CD4-positive, alpha-beta T cell (primary cell): ENCODE measurements around the gene NR0B1. TPM values are rescaled to one million over a fixed set of nuclear protein-coding genes. Genes with fewer than 3 reads are reported as not detected.

ENCODE experiments used
- ATAC-seq: fragments of 200-7000 bp; cut with Tn5 transposase; one replicate; pipeline ENCODE4 v1.10.0; 2022; ENCODE audit warnings: mild to moderate bottlenecking; ENCODE audit not compliant: poor library complexity
- CTCF ChIA-PET: fragments of 350-600 bp; sonication (Branson Sonifier 250); formaldehyde crosslinking; loops from one replicate; lab custom pipeline; 2021; ENCODE audit warnings: antibody characterized with exemption, inconsistent platforms; lab: Charles Lee
- POLR2A ChIA-PET: fragments of 350-600 bp; sonication (Branson Sonifier 250); formaldehyde crosslinking; loops from one replicate; lab custom pipeline; 2021; ENCODE audit warnings: antibody characterized with exemption, inconsistent platforms; lab: Charles Lee
- DNase-seq, 14 experiments: peaks; one replicate each; pipeline ENCODE4 v3.0.0-alpha.2; 2013 to 2020; ENCODE audit warnings: mixed read lengths in 2 of 14
- H3K27ac ChIP-seq, 2 donors: one replicate each; pipeline versions ENCODE4 v1.5.1 to v1.7.0; 2013; ENCODE audit warnings: low read length in 2 of 2, low read depth in 1 of 2, mild to moderate bottlenecking in 1 of 2
- H3K27me3 ChIP-seq, 2 experiments: 1 replicate in 1 of 2; 2 replicates in 1 of 2; pipeline versions ENCODE4 v1.6.1 to v1.7.0; 2013; ENCODE audit warnings: low read length in 2 of 2, control low read depth in 1 of 2, mild to moderate bottlenecking in 1 of 2, moderate library complexity in 1 of 2; ENCODE audit not compliant: insufficient read depth in 2 of 2, control insufficient read depth in 1 of 2
- H3K36me3 ChIP-seq: one replicate; pipeline ENCODE4 v1.6.1; 2013; ENCODE audit warnings: low read length, control low read depth; ENCODE audit not compliant: insufficient read depth
- H3K4me1 ChIP-seq: one replicate; pipeline ENCODE4 v1.6.1; 2013; ENCODE audit warnings: low read length, control low read depth; ENCODE audit not compliant: insufficient read depth
- H3K4me3 ChIP-seq: one replicate; pipeline ENCODE4 v1.5.1; 2013; ENCODE audit warnings: mild to moderate bottlenecking, low read length, moderate library complexity
- H3K9me3 ChIP-seq, 2 experiments: 1 replicate in 1 of 2; 2 replicates in 1 of 2; pipeline versions ENCODE4 v1.6.1 to v1.7.0; 2013; ENCODE audit warnings: low read length in 2 of 2, mild to moderate bottlenecking in 2 of 2, control low read depth in 1 of 2, moderate library complexity in 1 of 2; ENCODE audit not compliant: control insufficient read depth in 1 of 2, insufficient read depth in 1 of 2
- H3K27ac Mint-ChIP-seq: one replicate; pipeline ENCODE4 v1.8.0; 2020; ENCODE audit warnings: mixed read lengths
- H3K27me3 Mint-ChIP-seq: one replicate; pipeline ENCODE4 v1.8.0; 2021; ENCODE audit warnings: mixed read lengths
- H3K36me3 Mint-ChIP-seq: one replicate; pipeline ENCODE4 v1.8.0; 2021; ENCODE audit warnings: low read depth, mixed read lengths
- H3K4me1 Mint-ChIP-seq: one replicate; pipeline ENCODE4 v1.8.0; 2021; ENCODE audit warnings: low read depth, mixed read lengths
- H3K4me3 Mint-ChIP-seq: one replicate; pipeline ENCODE4 v1.8.0; 2020; ENCODE audit warnings: mild to moderate bottlenecking, mixed read lengths
- H3K9me3 Mint-ChIP-seq: one replicate; pipeline ENCODE4 v1.8.0; 2020; ENCODE audit warnings: mixed read lengths
- intact Hi-C, 2 experiments: fragments of 100-400 bp; cut with DNase I in 1 of 2; cut with micrococcal nuclease in 1 of 2; formaldehyde crosslinking; loops; one replicate each; pipeline versions ENCODE4 v1.15.1 to v1.9.0; 2023 to 2025; cut with DNase I, micrococcal nuclease
- total RNA-seq, 174 experiments: library from RNA in 2 of 174; stranded (reverse) in 2 of 174; gene quantifications; one replicate each; pipeline ENCODE4 v1.2.3 and lab custom pipeline; 2021 to 2026
- TF ChIP-seq, protein P1 (sequence below): fragments of 200-600 bp; IDR thresholded peaks from one replicate; pipeline ENCODE4 v1.8.0; 2022; ENCODE audit warnings: antibody characterized with exemption, mild to moderate bottlenecking

NR0B1 gene
- total RNA-seq, 2 experiments from 2014 or later, result not detected

GRCh38 chrX:30308263-30309138 is 689 bp downstream of the NR0B1 start:
- Mint-ChIP-seq H3K36me3 (no peaks in the 10 kb centered on the region), H3K4me3 (no peak overlapping the region), H3K9me3 (no peaks in the 10 kb centered on the region), H3K4me1 (no peaks in the 10 kb centered on the region), H3K27ac (no peak overlapping the region), H3K27me3 (peaks cover 28% of the 10 kb centered on the region)
- intact Hi-C loops, result no loop called here
- CTCF ChIA-PET, result no interaction called here
- H3K27me3 ChIP-seq, result peaks cover 2 to 3% of the 10 kb centered on the region in 2 experiments
- no peak for ATAC-seq
- H3K4me1 ChIP-seq, result no peaks in the 10 kb centered on the region
- POLR2A ChIA-PET, result no interaction called here
- H3K9me3 ChIP-seq, result peaks cover 0 to 13% of the 10 kb centered on the region in 2 experiments
- no peaks in the 10 kb centered on the region for H3K36me3 ChIP-seq
- H3K27ac ChIP-seq, result no peak overlapping the region
- TF ChIP-seq, protein P1, sequence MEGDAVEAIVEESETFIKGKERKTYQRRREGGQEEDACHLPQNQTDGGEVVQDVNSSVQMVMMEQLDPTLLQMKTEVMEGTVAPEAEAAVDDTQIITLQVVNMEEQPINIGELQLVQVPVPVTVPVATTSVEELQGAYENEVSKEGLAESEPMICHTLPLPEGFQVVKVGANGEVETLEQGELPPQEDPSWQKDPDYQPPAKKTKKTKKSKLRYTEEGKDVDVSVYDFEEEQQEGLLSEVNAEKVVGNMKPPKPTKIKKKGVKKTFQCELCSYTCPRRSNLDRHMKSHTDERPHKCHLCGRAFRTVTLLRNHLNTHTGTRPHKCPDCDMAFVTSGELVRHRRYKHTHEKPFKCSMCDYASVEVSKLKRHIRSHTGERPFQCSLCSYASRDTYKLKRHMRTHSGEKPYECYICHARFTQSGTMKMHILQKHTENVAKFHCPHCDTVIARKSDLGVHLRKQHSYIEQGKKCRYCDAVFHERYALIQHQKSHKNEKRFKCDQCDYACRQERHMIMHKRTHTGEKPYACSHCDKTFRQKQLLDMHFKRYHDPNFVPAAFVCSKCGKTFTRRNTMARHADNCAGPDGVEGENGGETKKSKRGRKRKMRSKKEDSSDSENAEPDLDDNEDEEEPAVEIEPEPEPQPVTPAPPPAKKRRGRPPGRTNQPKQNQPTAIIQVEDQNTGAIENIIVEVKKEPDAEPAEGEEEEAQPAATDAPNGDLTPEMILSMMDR, result no peak
- DNase-seq, result peak in 1 of 14 experiments; percentile 0
- no peak overlapping the region for H3K4me3 ChIP-seq

GRCh38 chrX:30307466-30307865 is 1.7 kb downstream of the NR0B1 start:
- Mint-ChIP-seq H3K4me3 (no peak overlapping the region), H3K4me1 (no peaks in the 10 kb centered on the region), H3K9me3 (no peaks in the 10 kb centered on the region), H3K36me3 (no peaks in the 10 kb centered on the region), H3K27ac (no peak overlapping the region), H3K27me3 (peaks cover 31% of the 10 kb centered on the region)
- no peak for ATAC-seq
- Histone ChIP-seq H3K4me3 (no peak overlapping the region), H3K27ac (no peak overlapping the region), H3K36me3 (no peaks in the 10 kb centered on the region), H3K27me3 (peaks cover 2 to 3% of the 10 kb centered on the region in 2 experiments), H3K9me3 (peaks cover 0 to 13% of the 10 kb centered on the region in 2 experiments), H3K4me1 (no peaks in the 10 kb centered on the region)
- ChIA-PET POLR2A (no interaction called here), CTCF (no interaction called here)
- TF ChIP-seq, protein P1, result no peak
- intact Hi-C loops, result no loop called here
- no peak for DNase-seq

GRCh38 chrX:30304866-30305265 is 4.3 kb downstream of the NR0B1 start:
- intact Hi-C loops, result no loop called here
- Histone ChIP-seq H3K36me3 (no peaks in the 10 kb centered on the region), H3K4me1 (no peaks in the 10 kb centered on the region), H3K4me3 (no peak overlapping the region), H3K9me3 (peaks cover 0 to 13% of the 10 kb centered on the region in 2 experiments), H3K27ac (no peak overlapping the region), H3K27me3 (peaks cover 0 to 2% of the 10 kb centered on the region in 2 experiments)
- H3K27ac Mint-ChIP-seq, result no peak overlapping the region
- POLR2A ChIA-PET, result no interaction called here
- CTCF ChIA-PET, result no interaction called here
- ATAC-seq (no peak), DNase-seq (no peak)
- TF ChIP-seq, protein P1, result no peak
- H3K27me3 Mint-ChIP-seq, result peaks cover 17% of the 10 kb centered on the region
- H3K36me3 Mint-ChIP-seq, result no peaks in the 10 kb centered on the region
- H3K9me3 Mint-ChIP-seq, result no peaks in the 10 kb centered on the region
- H3K4me1 Mint-ChIP-seq, result no peaks in the 10 kb centered on the region
- no peak overlapping the region for H3K4me3 Mint-ChIP-seq
